DMS79 treated with DMSO at 0.1 percent for 48 hours (cell line): Measurements from ENCODE around the gene HDHD3.
"Not testable (repeated sequence)": the region's sequence is repeated elsewhere in the genome, so short reads cannot be mapped to it uniquely, and the experiment has no call there.

Experiments used
- DNase-seq: peaks from one replicate; lab custom pipeline; 2025; lab: John Stamatoyannopoulos, UW

Gene HDHD3, protein sequence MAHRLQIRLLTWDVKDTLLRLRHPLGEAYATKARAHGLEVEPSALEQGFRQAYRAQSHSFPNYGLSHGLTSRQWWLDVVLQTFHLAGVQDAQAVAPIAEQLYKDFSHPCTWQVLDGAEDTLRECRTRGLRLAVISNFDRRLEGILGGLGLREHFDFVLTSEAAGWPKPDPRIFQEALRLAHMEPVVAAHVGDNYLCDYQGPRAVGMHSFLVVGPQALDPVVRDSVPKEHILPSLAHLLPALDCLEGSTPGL

GRCh38 chr9:113376634-113377567 is at the start of gene HDHD3:
HDHD3 (minus strand) TSS chr9:113376986; CDS start chr9:113374354, 2,632 bp downstream.
- DNase-seq = peak; percentile 75

- no peak for DNase-seq
These were observed 48.3 kb upstream of the HDHD3 start for GRCh38 chr9:113425072-113425471.

DNA sequence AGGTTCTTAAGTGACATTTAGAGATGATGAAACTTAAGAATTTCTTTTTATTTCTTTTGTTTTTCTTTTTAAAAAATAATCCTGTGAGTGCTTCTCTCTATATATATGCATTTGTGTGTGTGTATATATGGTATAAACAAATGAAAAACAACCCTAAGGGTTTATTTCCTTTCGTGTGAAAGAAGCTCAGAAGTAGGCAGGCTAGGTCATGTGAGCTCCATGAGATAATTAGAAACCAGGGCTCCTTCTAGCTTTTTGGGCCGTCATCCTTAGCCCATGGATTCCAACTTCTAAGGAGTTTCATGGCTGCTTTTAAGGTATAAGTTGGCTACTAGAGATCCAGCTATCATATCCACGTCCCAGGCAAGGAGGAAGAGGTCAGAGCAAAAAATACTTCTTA is 44.9 kb upstream of the HDHD3 start:
- DNase-seq = no peak

- DNase-seq = no peak
These were observed 40.6 kb upstream of the HDHD3 start for GRCh38 chr9:113417370-113417769.

GRCh38 chr9:113416149-113416721 is 39.4 kb upstream of the HDHD3 start:
- DNase-seq = no peak

DNA sequence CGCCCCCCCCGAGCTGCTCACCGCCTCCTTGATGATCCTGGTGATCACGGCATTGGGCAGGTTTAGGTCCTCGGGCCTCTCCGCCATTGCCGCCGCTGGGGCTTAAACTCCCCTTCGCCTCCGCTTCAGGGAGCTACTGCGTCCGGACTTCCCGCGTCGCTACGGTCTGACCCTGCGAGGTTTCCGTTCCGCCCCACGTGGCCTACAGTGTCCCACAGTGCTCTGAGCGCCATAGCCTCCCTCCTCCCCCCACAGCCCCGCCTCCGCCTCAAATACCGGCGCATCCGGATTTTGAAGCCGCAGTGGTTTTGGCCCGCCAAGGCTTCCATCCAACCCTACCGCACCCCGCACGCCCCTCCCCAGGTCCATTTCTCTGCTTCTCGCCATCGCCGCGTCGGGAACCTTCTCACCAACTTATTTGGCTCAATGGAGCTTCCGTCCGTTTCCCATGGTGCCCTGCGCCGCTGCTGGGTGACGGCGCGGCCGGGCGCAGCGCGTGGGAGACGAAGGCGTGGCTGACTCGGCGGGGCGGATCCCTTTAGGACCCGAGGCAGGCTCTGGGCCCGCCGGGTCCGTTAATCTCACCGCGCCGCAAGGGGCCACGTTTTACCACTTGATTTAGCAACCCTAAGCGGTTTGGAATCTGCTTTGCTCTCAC is 33.5 kb upstream of the HDHD3 start, which contains the start of the genes C9orf43 and POLE3:
C9orf43 (plus strand) TSS at position 541 of the 658 bp plus-strand sequence. CDS start 2,747 bp downstream, outside the sequence.
POLE3 (minus strand) TSS at position 469 of the 658 bp plus-strand sequence; CDS start at position 87, 382 bp downstream.
- DNase-seq = peak; percentile 94

DNA sequence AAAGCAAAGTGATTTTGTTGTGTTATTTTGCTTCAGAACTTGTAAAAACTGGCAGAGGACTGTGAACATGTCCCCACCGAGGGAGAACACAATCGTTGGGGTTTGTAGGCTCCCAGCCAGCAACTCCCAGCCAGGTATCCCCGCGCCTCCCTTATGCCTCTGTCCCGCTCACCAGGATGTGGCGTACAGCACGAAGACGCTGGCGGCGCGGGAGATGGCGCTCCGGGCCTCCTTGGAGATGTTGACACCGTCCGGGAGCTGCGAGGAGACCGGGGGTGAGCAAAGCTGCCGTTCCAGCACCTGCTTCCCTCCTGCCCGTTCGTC is 33.1 kb upstream of the HDHD3 start:
- DNase-seq = no peak

- no peak for DNase-seq
These were observed 32.7 kb upstream of the HDHD3 start for GRCh38 chr9:113409481-113409880.

GRCh38 chr9:113406873-113407511 is 30.2 kb upstream of the HDHD3 start:
- DNase-seq = peak; percentile 28

DNA sequence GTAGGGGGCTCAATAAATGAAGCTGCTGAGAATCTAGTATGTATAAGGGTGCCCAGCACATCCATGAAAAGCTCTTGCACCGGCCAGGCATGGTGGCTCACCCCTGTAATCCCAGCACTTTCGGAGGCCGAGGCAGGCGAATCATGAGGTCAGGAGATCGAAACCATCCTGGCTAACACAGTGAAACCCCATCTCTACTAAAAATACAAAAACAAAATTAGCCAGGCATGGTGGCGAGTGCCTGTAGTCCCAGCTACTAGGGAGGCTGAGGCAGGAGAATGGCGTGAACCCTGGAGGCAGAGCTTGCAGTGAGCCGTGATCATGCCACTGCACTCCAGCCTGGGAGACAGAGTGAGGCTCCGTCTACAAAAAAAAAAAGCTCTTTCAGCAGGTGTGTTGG is 29.6 kb upstream of the HDHD3 start:
- not testable (repeated sequence) for DNase-seq

DNA sequence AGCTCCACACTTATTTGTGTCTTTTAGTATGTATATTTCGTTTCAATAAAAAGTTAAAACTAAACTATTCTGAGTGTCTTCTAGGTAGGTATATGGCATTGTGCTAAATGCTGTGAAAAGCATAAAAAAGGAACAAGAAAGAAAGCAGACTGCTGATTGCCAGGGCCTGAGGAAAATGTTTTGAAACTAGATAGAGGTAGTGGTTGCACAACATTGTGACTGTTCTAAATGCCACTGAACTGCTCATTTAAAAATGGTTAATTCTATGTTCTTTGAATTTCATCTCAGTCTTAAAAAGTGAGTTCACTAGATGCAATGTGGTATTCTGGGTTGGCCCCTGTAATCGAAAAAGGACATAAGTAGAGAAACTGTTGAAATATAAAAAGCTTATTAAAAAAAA is 26.9 kb upstream of the HDHD3 start:
- DNase-seq = no peak

DNA sequence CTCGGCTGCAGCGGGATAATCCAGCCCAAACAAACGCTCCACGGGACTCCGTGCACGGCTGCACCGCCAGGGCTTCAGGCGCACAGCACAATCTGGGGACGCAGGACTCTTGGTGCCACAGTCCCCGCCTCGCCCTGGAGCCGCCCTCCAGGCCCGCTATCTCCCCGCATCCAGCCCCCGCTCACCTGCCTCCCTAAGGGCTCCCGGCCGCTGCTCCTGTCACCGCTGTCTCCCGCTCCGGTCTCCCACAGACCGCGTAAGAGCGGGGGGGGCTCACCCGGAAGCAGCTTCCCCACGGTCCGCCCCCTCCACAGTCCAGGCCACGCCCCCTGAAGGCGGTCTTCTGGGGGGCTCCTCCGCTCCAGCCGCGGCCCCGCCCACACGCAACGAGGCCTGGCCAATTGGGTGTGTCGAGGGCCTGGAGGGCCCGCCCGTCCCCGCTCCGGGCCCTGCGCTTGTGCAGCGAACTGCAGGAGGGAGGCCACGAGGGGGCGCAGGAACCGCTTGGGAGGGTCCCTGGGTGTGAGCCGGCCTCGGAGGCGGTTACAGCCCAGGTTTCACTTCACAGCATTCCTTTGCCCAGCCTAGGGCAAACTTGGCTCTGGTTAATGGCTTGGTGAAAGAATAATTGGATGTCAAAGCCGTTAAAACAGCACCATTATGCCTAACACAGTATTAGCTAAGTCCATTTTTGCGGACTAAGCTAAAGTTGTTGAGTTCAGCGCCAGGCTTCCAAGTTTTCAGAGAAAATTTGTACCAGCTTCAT is 24.4 kb upstream of the HDHD3 start, which contains the start of gene ALAD:
ALAD (minus strand) TSS at position 258 of the 766 bp plus-strand sequence. CDS start 7,725 bp downstream, outside the sequence.
- DNase-seq = peak; percentile 95

- no peak for DNase-seq
These were observed 22.9 kb upstream of the HDHD3 start for GRCh38 chr9:113399646-113400200.

DNA sequence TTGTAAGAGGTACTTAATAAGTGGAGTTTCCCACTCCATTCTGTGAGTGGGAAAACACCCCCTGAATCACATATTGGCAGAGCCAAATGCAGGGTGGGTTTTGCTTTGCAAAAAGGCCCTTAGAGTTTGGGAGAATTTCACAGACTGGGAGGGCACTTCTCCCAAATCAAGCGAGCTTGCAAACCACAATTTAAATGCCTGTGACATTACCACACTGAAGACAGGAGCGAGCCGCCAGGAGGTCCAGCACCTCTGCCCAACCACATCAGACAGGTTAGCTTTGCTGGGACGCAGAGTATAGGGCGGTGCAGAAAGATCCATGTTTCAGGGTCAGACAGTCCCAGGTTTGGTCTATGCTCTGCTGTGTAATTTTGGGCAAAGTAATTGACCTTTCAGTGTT is 22.0 kb upstream of the HDHD3 start:
- DNase-seq = no peak

DNA sequence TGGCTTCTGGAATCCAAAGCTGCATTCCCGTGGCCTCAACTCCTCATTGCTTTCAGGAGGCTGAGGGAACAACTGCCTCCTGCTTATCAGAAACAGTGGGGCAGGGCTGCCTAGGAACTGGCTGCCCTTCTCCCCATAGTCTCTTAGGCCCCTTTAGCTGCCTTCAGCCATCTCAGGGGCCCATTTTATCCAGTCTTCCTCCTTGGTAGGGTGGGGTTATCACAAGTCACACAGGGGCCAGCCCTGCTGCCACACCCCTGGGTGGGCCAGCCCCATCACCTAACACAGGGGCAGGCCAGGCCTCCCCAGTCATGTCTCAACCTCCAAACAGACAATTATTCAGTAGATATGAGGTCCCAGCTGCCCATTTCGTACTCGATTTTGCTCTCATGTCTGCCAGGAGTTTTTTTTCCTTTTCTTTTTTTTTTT is 20.4 kb upstream of the HDHD3 start:
- no peak for DNase-seq

- DNase-seq = no peak
These were observed 18.4 kb upstream of the HDHD3 start for GRCh38 chr9:113395000-113395861.

DNA sequence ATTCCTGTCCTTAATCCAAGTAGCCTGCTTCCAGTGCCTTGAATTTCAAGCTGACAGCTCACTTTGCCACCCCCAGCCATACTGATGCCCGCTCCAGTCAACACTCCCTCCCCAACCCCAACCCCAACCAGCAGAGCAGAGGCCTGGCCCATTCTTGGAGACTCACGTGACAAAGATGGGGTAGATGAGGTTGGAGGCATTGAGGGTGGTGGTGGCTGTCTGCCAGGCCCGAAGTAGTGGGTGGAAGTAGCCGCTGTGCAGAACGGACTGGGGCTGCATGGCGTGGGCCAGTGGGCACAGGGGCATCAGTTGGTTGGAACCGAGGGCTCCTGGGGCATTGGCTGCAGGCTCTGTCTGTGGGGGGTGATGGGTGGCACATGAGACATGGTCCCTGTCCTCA is 16.5 kb upstream of the HDHD3 start:
- DNase-seq = no peak

DNA sequence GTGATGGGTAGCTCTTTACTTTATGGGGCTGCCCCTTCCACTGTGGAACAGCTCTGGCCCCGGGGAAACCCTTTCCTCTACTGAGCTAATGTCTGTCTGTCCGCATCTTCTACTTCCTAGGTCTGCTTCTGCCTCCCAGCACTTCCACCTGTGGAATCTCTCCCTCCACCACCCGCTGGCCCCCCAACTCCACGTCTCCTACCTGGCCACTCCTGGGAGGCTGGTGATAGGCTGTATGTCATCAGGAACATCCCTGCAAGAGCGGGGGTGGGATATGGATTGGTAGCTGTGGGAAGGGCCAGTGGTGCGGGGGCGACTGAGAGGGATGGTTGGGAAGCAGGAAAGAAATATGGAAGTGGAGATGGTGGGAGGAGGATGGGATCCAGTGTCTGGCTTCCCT is 15.1 kb upstream of the HDHD3 start:
- DNase-seq = no peak

GRCh38 chr9:113390192-113390960 is 13.6 kb upstream of the HDHD3 start:
- DNase-seq = no peak
